ENCODE measurements around the gene BOLA1. TPM values are rescaled to one million over a fixed set of nuclear protein-coding genes. Genes with fewer than 3 reads are reported as not detected.
A peak's percentile ranks its signal among the peaks of the same experiment; 100 is the strongest.

BOLA1 gene
- total RNA-seq, 1 donor from 2014 or later = 11.6 TPM

GRCh38 chr1:149928401-149928724 lies 29.0 kb downstream of the BOLA1 start:
- Mint-ChIP-seq H3K27me3 (ENCODE audit: low read depth) (no peaks in the 10 kb centered on the region), H3K9me3 (no peaks in the 10 kb centered on the region), H3K36me3 (peaks cover 46% of the 10 kb centered on the region), H3K4me3 (peak overlapping the region; percentile 99), H3K4me1 (peaks cover 35% of the 10 kb centered on the region), H3K27ac (peak overlapping the region; percentile 97)
- TF ChIP-seq, protein P1, sequence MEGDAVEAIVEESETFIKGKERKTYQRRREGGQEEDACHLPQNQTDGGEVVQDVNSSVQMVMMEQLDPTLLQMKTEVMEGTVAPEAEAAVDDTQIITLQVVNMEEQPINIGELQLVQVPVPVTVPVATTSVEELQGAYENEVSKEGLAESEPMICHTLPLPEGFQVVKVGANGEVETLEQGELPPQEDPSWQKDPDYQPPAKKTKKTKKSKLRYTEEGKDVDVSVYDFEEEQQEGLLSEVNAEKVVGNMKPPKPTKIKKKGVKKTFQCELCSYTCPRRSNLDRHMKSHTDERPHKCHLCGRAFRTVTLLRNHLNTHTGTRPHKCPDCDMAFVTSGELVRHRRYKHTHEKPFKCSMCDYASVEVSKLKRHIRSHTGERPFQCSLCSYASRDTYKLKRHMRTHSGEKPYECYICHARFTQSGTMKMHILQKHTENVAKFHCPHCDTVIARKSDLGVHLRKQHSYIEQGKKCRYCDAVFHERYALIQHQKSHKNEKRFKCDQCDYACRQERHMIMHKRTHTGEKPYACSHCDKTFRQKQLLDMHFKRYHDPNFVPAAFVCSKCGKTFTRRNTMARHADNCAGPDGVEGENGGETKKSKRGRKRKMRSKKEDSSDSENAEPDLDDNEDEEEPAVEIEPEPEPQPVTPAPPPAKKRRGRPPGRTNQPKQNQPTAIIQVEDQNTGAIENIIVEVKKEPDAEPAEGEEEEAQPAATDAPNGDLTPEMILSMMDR (IDR thresholded peaks at IDR 0.05; ENCODE audit: unreplicated experiment) = no peak
- no peak for DNase-seq (ENCODE audit: low spot score in 2 of 2, unreplicated experiment in 2 of 2)

GRCh38 chr1:149929856-149930255 lies 30.5 kb downstream of the BOLA1 start:
- no peaks in the 10 kb centered on the region for H3K27me3 Mint-ChIP-seq (ENCODE audit: low read depth)
- peaks cover 41% of the 10 kb centered on the region for H3K36me3 Mint-ChIP-seq
- peak overlapping the region; percentile 40 for H3K27ac Mint-ChIP-seq
- no peak for DNase-seq (ENCODE audit: low spot score in 2 of 2, unreplicated experiment in 2 of 2)
- TF ChIP-seq, protein P1 (IDR thresholded peaks at IDR 0.05; ENCODE audit: unreplicated experiment) = no peak
- H3K4me3 Mint-ChIP-seq = no peak overlapping the region
- H3K9me3 Mint-ChIP-seq = no peaks in the 10 kb centered on the region
- H3K4me1 Mint-ChIP-seq = peaks cover 33% of the 10 kb centered on the region

GRCh38 chr1:149931212-149931790 lies 31.9 kb downstream of the BOLA1 start:
- TF ChIP-seq, protein P1 (IDR thresholded peaks at IDR 0.05; ENCODE audit: unreplicated experiment) = no peak
- no peak overlapping the region for H3K27ac Mint-ChIP-seq
- peaks cover 29% of the 10 kb centered on the region for H3K36me3 Mint-ChIP-seq
- no peaks in the 10 kb centered on the region for H3K27me3 Mint-ChIP-seq (ENCODE audit: low read depth)
- H3K9me3 Mint-ChIP-seq = no peaks in the 10 kb centered on the region
- H3K4me3 Mint-ChIP-seq = no peak overlapping the region
- peaks cover 35% of the 10 kb centered on the region for H3K4me1 Mint-ChIP-seq
- DNase-seq (ENCODE audit: low spot score in 2 of 2, unreplicated experiment in 2 of 2) = no peak

DNA sequence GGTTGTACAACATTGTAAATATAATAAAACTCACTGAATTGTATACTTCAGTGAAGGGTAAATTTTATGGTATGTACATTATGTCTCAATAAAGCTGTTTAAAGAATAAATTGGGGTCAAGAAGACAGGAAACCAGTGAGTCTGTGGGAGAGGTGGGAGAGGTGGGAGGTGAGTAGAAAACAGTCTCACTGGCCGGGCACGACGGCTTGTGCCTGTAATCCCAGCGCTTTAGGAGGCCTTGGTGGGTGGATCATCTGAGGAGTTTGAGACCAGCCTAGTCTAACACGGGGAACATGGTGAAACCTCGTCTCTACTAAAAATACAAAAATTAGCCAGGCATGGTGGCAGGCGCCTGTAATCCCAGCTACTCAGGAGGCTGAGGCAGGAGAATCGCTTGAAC lies 33.1 kb downstream of the BOLA1 start:
- no peak overlapping the region for H3K4me3 Mint-ChIP-seq
- no peak overlapping the region for H3K27ac Mint-ChIP-seq
- no peaks in the 10 kb centered on the region for H3K27me3 Mint-ChIP-seq (ENCODE audit: low read depth)
- TF ChIP-seq, protein P1 (IDR thresholded peaks at IDR 0.05; ENCODE audit: unreplicated experiment) = no peak
- no peak for DNase-seq (ENCODE audit: low spot score in 2 of 2, unreplicated experiment in 2 of 2)
- H3K4me1 Mint-ChIP-seq = peaks cover 43% of the 10 kb centered on the region
- H3K36me3 Mint-ChIP-seq = peaks cover 29% of the 10 kb centered on the region
- no peaks in the 10 kb centered on the region for H3K9me3 Mint-ChIP-seq

DNA sequence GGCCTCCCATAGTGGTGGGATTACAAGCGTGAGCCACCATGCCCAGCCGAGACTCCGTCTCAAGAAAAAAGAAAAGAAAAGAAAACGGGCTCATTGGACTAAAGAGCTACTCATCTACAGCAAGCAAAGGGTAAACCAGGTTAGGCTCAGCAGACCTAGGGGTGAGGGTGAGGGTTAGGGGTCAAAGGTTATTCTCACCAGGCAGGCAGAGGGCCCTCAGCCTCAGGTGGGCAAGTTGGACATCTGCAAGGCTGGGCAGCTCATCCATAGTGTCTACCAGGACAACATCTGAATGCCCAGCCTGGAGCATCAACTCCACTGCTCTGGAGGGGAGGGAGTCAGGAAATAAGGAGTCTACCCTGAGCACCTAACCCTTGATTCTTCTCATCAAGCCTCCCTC lies 33.8 kb downstream of the BOLA1 start:
- Mint-ChIP-seq H3K27me3 (ENCODE audit: low read depth) (no peaks in the 10 kb centered on the region), H3K27ac (no peak overlapping the region), H3K9me3 (no peaks in the 10 kb centered on the region), H3K4me3 (no peak overlapping the region), H3K4me1 (peaks cover 45% of the 10 kb centered on the region), H3K36me3 (peaks cover 29% of the 10 kb centered on the region)
- no peak for DNase-seq (ENCODE audit: low spot score in 2 of 2, unreplicated experiment in 2 of 2)
- TF ChIP-seq, protein P1 (IDR thresholded peaks at IDR 0.05; ENCODE audit: unreplicated experiment) = no peak

- Mint-ChIP-seq H3K4me1 (peaks cover 39% of the 10 kb centered on the region), H3K9me3 (no peaks in the 10 kb centered on the region), H3K36me3 (peaks cover 29% of the 10 kb centered on the region), H3K4me3 (no peak overlapping the region), H3K27me3 (ENCODE audit: low read depth) (no peaks in the 10 kb centered on the region), H3K27ac (no peak overlapping the region)
- TF ChIP-seq, protein P1 (IDR thresholded peaks at IDR 0.05; ENCODE audit: unreplicated experiment) = no peak
- DNase-seq (ENCODE audit: low spot score in 2 of 2, unreplicated experiment in 2 of 2) = no peak
Measured at GRCh38 chr1:149934356-149934755, 35.0 kb downstream of the BOLA1 start.

Measured in mesothelial cell of epicardium (in vitro differentiated cells).